ENCODE results near the gene TASL. TPM values are rescaled to one million over a fixed set of nuclear protein-coding genes. Genes with fewer than 3 reads are reported as not detected.

Gene TASL
- total RNA-seq, 1 experiment from 2014 or later = not detected

GRCh38 chrX:30586516-30586915, 8.9 kb upstream of the TASL start:
- no peaks in the 10 kb centered on the region for H4K20me1 ChIP-seq (ENCODE audit: control insufficient read depth, insufficient read depth, insufficient read length)
- TF ChIP-seq CTCF (conservative IDR thresholded peaks at IDR 0.05) = no peak
- H3K18ac ChIP-seq (ENCODE audit: insufficient read length, low read depth, low read length) = no peak overlapping the region
- no peak overlapping the region for H4K91ac ChIP-seq (ENCODE audit: insufficient read length, low read depth, low read length)
- H3K27ac ChIP-seq (ENCODE audit: insufficient read length, low read depth, low read length) = no peak overlapping the region
- H3K23me2 ChIP-seq (ENCODE audit: insufficient read length, low read depth, low read length, poor library complexity, severe bottlenecking) = no peaks in the 10 kb centered on the region
- Mint-ChIP-seq H3K4me1 (peaks cover 0 to 11% of the 10 kb centered on the region in 2 experiments; a peak in 2 of 4 replicates), H3K4me3 (no peak overlapping the region), H3K36me3 (ENCODE audit: insufficient read depth in 1 of 3, low read depth in 3 of 3) (peaks cover 0 to 3% (median 0%) of the 10 kb centered on the region in 3 experiments; a peak in 2 of 7 replicates), H3K9me3 (peaks cover 5 to 41% of the 10 kb centered on the region in 2 experiments; a peak in 4 of 5 replicates), H3K27me3 (ENCODE audit: low read depth) (no peaks in the 10 kb centered on the region), H3K27ac (no peak overlapping the region)
- H2BK15ac ChIP-seq (ENCODE audit: low read depth, low read length) = no peak overlapping the region
- H3K9me3 ChIP-seq (ENCODE audit: control insufficient read depth, low read depth, low read length) = no peaks in the 10 kb centered on the region
- no peak overlapping the region for H3K56ac ChIP-seq (ENCODE audit: insufficient read length, low read depth, low read length)
- H2AK5ac ChIP-seq (ENCODE audit: insufficient read length, low read length) = no peak overlapping the region
- no CpG with 5 or more reads among the region's 1 CpG for WGBS (ENCODE audit: extremely low coverage, insufficient read length, low lambda C conversion rate)
- no peak overlapping the region for H4K5ac ChIP-seq (ENCODE audit: insufficient read length, low read depth, low read length)
- no peak overlapping the region for H3K4ac ChIP-seq (ENCODE audit: low read depth, low read length)
- no peaks in the 10 kb centered on the region for H3K79me2 ChIP-seq (ENCODE audit: insufficient read depth, low read length)
- no peak overlapping the region for H2AFZ ChIP-seq (ENCODE audit: low read length)
- no peak overlapping the region for H3K14ac ChIP-seq (ENCODE audit: insufficient read depth, low read length)
- H2BK20ac ChIP-seq (ENCODE audit: low read depth, low read length, poor library complexity, severe bottlenecking) = no peak overlapping the region
- no peaks in the 10 kb centered on the region for H3K79me1 ChIP-seq (ENCODE audit: insufficient read depth, low read depth, low read length, poor library complexity, severe bottlenecking)
- H3K9ac ChIP-seq (ENCODE audit: extremely low read depth, insufficient read length, low read length) = no peak overlapping the region
- no peaks in the 10 kb centered on the region for H3K4me1 ChIP-seq (ENCODE audit: insufficient read depth, low read length)
- no peak for DNase-seq
- H3T11ph ChIP-seq (ENCODE audit: low read length) = no peak overlapping the region
- no peaks in the 10 kb centered on the region for H3K27me3 ChIP-seq (ENCODE audit: insufficient read depth, low read length)
- no peak overlapping the region for H2BK5ac ChIP-seq (ENCODE audit: insufficient read length, low read length)
- H3K23ac ChIP-seq (ENCODE audit: insufficient read length, low read depth, low read length) = no peak overlapping the region
- H2BK12ac ChIP-seq (ENCODE audit: insufficient read length, low read depth, low read length) = no peak overlapping the region
- no peak overlapping the region for H3K4me2 ChIP-seq (ENCODE audit: insufficient read depth, insufficient read length, low read length)
- no peak overlapping the region for H2BK120ac ChIP-seq (ENCODE audit: low read depth, low read length, poor library complexity, severe bottlenecking)
- H4K8ac ChIP-seq (replicated peaks; ENCODE audit: insufficient read length, low read depth, low read length) = no peak overlapping the region
